ENCODE results near the gene TNFAIP8L1.

The TNFAIP8L1 gene

GRCh38 chr19:4649392-4650047 lies 10.2 kb downstream of the TNFAIP8L1 start:
- no peak for DNase-seq (ENCODE audit: low read depth in 2 of 2)

GRCh38 chr19:4650159-4650558 lies 10.8 kb downstream of the TNFAIP8L1 start:
- DNase-seq (ENCODE audit: low read depth in 2 of 2): no peak

DNA sequence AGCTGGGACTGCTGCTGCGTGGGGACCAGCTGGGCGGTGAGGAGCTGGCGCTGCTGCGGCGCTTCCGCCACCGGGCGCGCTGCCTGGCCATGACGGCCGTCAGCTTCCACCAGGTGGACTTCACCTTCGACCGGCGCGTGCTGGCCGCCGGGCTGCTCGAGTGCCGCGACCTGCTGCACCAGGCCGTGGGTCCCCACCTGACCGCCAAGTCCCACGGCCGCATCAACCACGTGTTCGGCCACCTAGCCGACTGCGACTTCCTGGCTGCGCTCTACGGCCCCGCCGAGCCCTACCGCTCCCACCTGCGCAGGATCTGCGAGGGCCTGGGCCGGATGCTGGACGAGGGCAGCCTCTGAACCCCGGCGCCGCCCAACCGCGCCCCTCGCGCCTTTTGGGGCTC lies 12.8 kb downstream of the TNFAIP8L1 start:
- no peak for DNase-seq (ENCODE audit: low read depth in 2 of 2)

DNA sequence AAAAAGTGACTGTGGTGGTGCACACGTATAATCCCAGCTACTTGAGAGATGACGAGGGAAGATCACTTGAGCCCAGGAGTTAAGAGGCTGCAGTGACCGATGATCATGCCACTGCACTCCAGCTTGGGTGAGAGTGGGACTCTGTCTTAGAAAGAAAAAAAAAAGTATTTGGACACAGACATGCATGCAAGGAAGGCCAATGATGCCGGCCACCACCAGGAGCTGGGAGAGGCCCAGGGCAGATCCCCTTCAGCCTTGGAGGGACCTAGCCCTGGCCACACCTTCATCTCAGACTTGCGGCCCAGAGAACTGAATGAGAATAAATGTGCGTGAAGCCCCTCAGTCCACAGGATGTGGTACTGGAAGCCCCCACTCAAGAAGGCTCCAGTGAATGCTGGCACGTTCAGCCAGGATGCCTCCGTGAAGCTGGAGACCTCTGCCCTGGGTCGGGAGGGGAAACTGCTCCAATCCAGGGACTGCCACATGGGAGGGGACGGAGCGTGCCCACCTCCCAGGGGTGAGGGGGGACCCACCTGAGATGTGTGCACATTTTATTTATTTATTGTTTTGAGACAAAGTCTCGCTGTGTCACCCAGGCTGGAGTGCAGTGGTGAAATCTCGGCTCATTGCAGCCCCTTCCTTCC lies 14.6 kb downstream of the TNFAIP8L1 start:
- DNase-seq (ENCODE audit: low read depth in 2 of 2): no peak

DNA sequence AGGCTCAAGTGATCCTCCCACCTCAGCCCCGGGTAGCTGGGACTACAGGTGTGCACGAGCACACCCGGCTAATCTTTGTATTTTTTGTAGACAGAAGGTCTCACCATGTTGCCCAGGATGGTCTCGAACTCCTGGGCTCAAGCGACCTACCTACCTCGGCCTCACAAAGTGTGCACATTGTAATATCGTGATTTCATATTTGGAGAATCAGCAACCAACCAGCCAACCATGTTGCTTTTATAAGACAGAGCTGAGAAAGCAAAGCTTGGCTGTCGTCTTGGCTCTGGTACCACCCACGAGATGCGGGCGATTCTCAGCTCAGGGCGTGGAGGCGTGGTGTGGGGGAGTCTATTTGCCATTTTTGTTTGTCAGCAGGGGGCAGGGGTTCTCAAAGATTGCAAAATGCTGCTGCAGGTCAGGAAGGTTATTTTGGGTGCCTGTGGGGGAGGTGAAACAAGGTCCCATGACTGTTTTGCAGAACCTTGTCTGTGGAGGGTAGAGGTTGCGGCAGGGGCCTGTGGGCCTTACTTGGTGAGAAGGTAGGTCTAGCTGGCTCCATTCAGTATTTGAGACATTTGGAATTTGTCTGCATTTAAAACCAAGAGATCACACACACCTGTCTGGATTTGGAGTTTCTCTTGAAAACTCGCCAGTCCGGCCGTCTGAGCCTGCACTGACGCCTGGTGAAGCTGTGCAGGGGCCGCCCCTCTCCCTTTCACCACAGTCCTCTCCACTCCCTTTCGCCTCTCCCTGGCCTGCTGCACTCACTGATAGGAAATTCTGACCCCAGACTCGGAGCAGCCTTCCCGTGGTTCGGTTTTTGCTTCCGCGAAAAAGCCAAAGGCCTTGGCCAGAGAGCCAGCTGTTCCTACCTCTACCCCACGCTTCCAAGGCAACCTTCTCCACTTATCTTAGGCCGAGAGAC lies 15.4 kb downstream of the TNFAIP8L1 start:
- no peak for DNase-seq (ENCODE audit: low read depth in 2 of 2)

GRCh38 chr19:4656102-4656501 lies 16.8 kb downstream of the TNFAIP8L1 start:
- DNase-seq (ENCODE audit: low read depth in 2 of 2): no peak

GRCh38 chr19:4657262-4657661 lies 17.9 kb downstream of the TNFAIP8L1 start:
- no peak for DNase-seq (ENCODE audit: low read depth in 2 of 2)

DNA sequence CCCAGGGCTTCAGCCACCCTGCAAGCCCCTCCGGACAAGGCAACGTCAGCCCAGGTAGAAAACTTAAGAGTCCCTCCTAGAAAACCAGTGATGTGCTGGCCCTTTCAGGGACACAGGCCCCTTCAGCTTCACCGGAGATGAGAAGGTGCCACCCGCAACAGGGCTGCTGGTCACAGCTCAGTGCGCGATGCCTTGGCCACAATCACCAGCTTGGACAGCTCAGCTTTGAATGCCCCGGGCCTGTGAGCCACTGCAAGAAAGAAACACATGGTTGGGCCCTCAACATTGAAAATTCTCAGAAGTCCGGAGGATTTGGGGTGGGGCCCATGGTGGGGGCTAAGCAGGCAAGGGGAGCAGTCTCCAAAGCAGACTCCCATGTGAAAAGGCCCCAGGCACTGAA lies 18.5 kb downstream of the TNFAIP8L1 start:
- DNase-seq (ENCODE audit: low read depth in 2 of 2): no peak

DNA sequence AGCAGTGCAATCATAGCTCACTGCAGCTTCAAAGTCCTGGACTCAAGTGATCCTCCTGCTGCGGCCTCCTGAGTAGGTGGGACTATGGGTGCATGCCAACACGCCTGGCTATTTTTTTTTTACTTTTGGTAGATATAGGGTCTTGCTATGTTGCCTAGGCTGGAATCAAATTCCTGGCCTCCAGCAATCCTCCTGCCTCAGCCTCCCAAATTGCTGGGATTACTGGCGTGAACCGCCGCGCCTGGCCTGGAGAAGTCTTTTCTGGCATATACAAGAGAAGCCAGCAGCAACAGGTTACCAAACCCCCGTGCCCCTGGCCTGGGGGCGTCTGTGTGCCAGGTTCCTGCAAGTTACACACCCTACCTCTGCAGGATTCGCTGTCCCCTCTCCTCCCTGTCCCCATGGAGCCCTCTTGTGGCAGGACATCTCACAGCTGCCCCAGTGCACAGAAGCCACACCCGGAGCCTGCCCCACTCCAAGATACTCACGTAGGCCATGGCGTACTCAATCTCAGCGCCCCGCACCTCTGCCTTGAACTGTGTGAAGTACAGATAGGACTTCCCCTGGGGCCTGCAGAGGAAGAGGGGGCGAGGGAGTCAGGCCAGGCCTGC lies 21.0 kb downstream of the TNFAIP8L1 start:
- no peak for DNase-seq (ENCODE audit: low read depth in 2 of 2)

DNA sequence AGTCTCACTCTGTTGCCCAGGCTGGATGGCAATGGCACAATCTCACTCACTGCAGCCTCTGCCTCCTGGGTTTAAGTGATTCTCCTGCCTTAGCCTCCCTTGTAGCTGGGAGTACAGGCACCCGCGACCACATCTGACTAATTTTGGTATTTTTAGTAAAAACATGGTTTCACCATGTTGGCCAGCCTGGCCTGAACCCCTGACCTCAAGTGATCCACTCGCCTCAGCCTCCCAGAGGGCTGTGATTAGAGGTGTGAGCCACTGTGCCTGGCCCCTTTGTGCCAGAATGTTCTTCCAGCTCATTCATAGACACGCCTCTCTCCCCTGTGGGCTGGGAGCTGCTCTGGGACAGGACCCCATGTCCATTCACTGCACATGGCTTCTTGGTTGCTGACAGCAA lies 21.7 kb downstream of the TNFAIP8L1 start:
- DNase-seq (ENCODE audit: low read depth in 2 of 2): no peak

DNA sequence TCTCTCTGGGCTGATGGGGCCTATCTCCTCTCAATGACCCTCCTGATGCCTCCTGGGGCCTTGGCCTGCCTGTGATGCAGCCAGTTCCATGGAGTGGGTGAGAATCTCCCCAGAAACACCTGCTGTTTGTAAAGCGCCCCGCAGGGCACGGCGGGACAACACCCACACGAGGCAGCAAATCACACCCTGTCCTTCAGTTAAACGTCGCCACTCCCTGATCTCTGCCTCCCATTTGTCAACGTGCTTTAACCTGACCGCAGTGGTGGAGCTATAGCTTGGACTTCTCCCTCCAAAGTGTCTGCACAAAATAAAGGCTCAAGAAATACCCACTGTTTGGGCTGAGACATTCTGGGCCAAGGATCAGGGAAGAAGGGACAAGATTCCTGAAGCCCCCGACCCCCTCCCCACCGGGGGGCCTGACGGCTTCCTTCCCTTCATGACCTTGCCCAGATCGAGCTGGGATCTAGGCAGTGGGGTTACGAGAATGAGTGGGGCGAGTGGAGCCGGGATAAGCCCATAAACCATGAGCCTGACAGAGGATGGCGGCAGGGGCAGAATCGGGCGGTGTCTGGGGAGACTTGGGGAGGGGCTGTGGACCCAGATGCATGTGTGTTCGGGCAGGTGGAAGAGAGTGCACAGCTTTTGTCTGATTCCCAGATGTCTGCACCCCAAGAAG lies 22.8 kb downstream of the TNFAIP8L1 start:
- DNase-seq (ENCODE audit: low read depth in 2 of 2): no peak

DNA sequence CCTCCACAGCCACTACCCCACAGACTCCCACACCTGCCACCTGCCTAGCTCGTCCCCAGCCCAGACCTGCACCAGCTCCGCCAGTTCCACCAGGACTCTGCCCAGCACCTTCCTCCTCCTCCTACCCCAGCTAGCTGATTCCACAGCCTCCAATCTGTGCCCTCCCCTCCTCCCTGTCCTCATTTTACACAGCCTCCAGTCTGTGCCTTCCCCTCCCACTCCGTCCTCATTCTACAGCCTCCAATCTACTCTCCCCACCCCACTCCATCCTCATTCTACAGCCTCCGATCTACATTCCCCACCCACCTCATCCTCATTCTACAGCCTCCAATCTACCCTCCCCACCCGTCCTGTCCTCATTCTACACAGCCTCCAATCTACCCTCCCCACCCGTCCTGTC lies 23.5 kb downstream of the TNFAIP8L1 start:
- DNase-seq (ENCODE audit: low read depth in 2 of 2): no peak

GRCh38 chr19:4664642-4665041 lies 25.3 kb downstream of the TNFAIP8L1 start:
- DNase-seq (ENCODE audit: low read depth in 2 of 2): no peak

- DNase-seq (ENCODE audit: low read depth in 2 of 2): peak; percentile 95
These were observed 30.6 kb downstream of the TNFAIP8L1 start, which contains the start of gene MYDGF for GRCh38 chr19:4669723-4670480. Gene MYDGF, minus strand, starts transcription at chr19:4670342. Its CDS starts 8 bp downstream, at chr19:4670334.

DNA sequence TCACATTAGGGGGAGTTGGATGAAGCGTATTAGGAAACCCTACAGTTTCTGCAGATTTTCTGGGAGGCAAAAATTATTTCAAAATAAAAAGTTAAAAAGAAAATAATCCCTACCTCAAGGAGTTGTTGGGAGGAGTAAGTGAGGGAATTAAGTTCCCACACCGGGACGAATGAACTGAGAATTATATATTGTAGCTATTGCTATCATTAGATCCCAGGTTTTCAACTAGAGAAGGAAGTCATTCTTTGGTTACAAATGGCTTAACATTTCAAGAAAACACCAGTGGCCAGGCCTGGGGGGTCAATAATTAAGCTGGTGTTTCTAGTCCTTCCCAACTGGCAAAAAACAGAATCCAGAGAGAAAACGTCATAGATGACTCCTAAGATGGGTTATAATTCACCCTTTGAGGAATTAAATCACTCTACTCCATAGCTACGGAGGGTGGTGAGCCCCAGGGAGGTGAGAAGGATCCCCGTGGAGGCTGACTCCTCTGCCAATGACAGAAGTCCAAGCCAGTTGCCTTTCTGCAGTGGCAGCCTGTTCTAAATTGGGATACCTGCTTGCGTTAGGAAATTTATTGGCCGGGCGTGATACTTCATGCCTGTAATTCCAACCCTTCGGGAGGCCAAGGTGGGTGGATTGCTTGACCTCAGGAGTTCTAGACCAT lies 32.0 kb downstream of the TNFAIP8L1 start:
- DNase-seq (ENCODE audit: low read depth in 2 of 2): no peak

DNA sequence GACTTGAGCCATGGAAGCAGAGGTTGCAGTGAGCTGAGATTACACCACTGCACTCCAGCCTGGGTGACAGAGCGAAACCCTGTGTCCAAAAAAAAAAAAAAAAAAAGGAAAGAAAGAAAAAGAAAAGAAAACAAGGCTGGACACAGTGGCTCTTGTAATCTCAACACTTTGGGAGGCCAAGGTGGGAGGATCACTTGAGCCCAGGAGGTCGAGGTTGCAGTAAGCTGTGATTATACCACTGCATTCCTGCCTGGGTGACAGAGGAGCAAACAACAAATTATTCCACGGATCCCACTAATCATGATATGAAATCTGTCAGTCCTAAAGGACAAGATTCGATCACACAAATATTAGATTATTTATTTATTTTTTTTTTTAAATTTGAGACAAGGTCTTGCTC lies 33.9 kb downstream of the TNFAIP8L1 start:
- no peak for DNase-seq (ENCODE audit: low read depth in 2 of 2)

DNA sequence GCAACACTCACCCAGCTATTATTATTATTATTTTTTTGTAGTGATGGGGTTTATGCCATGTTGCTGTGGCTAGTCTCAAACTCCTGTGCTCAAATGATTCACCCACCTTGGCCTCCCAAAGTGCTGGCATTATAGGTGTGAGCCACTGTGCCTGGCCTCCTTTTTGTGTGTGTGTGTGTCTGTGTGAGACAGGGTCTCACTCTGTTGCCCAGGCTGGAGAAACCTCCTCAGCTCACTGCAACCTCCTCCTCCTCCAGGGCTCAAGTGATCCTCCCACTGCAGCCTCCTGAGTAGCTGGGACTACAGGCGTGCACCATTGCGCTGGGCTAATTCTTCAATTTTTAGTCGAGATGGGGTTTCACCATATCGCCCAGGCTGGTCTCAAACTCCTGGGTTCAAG lies 34.4 kb downstream of the TNFAIP8L1 start:
- no peak for DNase-seq (ENCODE audit: low read depth in 2 of 2)

- no peak for DNase-seq (ENCODE audit: low read depth in 2 of 2)
These were observed 36.0 kb downstream of the TNFAIP8L1 start for GRCh38 chr19:4675346-4675745.

- peak in 1 of 2 donors; percentile 16 for DNase-seq (ENCODE audit: low read depth in 2 of 2)
These were observed 37.8 kb downstream of the TNFAIP8L1 start for GRCh38 chr19:4676955-4677731.
